AG09319 (cell line): Measurements from ENCODE around the gene FBXO10.

Experiments
- DNase-seq: peaks from one replicate; pipeline ENCODE4 v3.0.0-alpha.2; 2010; ENCODE audit warnings: low read depth; ENCODE audit errors: extremely low read depth
- CTCF ChIP-seq: IDR thresholded peaks from 2 replicates; pipeline ENCODE4 v1.5.1; 2011; ENCODE audit warnings: low read depth, mild to moderate bottlenecking, inconsistent platforms, low read length, moderate library complexity

Gene FBXO10

GRCh38 chr9:37540634-37541033 is 35.5 kb downstream of the FBXO10 start:
- no peak for TF ChIP-seq CTCF
- DNase-seq = no peak

- no peak for DNase-seq
- no peak for TF ChIP-seq CTCF
These were observed 36.5 kb downstream of the FBXO10 start for GRCh38 chr9:37539634-37540033.

GRCh38 chr9:37538099-37538498 is 38.1 kb downstream of the FBXO10 start:
- TF ChIP-seq CTCF = no peak
- no peak for DNase-seq

- no peak for TF ChIP-seq CTCF
- no peak for DNase-seq
These were observed 41.3 kb downstream of the FBXO10 start for GRCh38 chr9:37534901-37535300.

GRCh38 chr9:37534412-37534811 is 41.8 kb downstream of the FBXO10 start:
- no peak for TF ChIP-seq CTCF
- no peak for DNase-seq

- no peak for DNase-seq
- no peak for TF ChIP-seq CTCF
These were observed 44.5 kb downstream of the FBXO10 start for GRCh38 chr9:37531699-37532098.

GRCh38 chr9:37528652-37529471 is 47.3 kb downstream of the FBXO10 start:
- no peak for TF ChIP-seq CTCF
- DNase-seq = no peak
